ENCODE data around the gene MCTP2.
"Not testable (repeated sequence)": the region's sequence is repeated elsewhere in the genome, so short reads cannot be mapped to it uniquely, and the experiment has no call there.

The MCTP2 gene

DNA sequence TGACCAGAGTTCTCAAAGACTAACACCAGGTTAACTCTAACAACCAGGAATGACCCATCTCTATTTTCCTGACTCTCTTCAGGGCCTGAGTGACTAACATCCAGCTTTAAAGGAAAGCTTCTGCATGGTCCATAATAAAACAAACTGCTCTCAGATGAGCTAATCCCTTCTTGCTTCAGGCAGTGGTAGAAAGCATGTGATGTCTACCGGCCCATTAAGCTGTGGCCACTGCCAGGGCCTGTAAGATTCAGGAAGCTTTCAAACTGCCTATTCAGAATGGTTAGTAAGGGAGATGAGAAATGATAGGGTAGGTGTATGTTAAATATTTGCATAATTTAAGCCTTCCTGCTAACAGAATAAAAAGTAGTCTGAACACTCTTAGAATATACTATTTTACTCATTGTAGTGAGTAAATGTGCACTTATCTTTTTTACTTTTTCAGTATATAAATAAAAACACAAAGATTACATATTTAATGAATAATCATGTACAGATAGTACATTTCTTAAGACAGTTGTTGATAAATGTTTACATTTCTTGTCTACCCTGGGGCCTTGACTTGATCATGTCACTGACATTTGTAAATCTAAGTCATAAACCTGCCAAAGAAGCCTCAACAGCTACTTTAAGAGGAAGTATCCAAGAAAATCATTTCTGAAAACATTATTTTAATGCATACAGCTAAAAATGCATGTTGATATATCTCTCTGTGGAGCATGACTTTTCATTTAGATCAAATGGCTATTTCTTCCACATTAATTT, 222.0 kb downstream of the MCTP2 start:
- no peak for DNase-seq (ENCODE audit: low spot score)

- no peak for DNase-seq (ENCODE audit: low spot score)
These were observed 223.9 kb downstream of the MCTP2 start for GRCh38 chr15:94455297-94455696.

GRCh38 chr15:94456226-94456625, 224.9 kb downstream of the MCTP2 start:
- DNase-seq (ENCODE audit: low spot score): no peak

DNA sequence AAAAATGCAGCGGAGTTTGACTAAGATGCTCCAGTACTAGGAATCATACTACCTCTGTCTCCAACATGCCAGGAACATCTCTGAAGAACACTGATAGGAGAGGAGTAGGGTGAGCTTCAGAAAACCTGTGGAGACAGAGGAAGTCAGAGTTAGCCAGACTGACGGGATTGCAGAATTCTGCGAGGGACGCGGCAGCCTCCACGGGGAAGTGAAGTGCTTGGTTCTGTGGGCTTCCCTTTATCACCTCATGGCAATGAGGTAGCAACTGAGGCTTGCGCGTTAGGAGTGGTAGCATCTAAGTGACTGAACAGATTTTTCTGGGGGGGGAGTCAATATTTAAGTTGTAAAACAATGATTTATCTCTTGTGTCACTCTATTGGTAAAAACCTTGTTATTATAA, 226.3 kb downstream of the MCTP2 start:
- DNase-seq (ENCODE audit: low spot score): no peak

DNA sequence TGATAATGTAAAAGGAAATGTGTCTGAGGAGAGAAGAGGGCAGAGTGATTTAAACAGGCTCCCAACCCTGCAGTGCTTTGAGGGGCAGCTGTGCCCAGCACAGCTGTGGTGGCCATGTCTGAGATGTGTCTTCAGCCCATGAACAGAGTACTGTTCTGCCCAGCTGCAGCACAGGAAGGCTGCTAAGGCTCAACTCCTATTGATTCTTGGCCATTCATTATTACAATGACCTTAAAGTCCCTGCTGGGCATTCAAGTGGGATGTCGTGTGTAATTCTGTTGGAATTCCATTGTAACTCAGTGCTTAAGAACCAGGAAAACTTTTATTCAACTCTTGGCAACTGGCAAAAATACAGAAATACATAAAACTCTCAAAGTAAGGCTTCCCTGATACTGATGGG, 229.3 kb downstream of the MCTP2 start:
- no peak for DNase-seq (ENCODE audit: low spot score)

DNA sequence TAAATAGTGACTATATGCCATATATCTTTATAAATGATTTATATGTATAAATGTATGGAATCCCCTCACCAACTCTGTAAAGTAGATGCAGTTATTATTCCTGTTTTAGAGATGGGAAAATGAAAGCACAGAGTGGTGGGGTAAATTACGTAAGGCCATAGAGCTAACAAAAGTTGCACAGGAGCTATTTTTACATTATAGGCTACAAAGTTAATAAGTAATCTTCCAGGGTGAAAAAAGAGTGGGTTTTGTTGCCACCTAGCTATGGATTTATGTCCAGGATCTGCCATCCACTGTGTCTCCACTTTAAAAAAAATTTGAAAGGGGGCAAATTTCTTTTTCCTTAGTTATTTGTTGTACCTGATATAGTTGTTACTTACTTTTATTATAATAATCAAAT, 235.7 kb downstream of the MCTP2 start:
- peak; percentile 21 for DNase-seq (ENCODE audit: low spot score)

DNA sequence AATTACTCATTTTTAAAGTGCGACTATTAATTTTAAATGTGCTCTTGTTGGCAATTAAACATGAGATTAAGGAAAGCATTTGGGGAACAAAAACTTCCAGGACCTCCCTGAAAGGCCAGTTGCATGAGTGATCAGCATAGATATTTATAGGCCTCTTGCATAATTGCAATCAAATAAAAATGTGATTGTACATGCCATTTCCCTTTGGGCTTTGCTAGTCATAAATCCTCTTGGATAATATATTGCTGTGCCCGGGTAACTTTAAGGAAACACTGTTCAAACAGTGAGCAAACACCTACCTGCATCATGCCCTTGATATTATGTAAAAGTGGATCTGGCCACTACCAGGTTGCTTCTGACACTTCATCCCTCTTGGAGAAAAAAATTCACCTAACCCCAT, 239.1 kb downstream of the MCTP2 start:
- no peak for DNase-seq (ENCODE audit: low spot score)

GRCh38 chr15:94476686-94477085, 245.3 kb downstream of the MCTP2 start:
- no peak for DNase-seq (ENCODE audit: low spot score)

DNA sequence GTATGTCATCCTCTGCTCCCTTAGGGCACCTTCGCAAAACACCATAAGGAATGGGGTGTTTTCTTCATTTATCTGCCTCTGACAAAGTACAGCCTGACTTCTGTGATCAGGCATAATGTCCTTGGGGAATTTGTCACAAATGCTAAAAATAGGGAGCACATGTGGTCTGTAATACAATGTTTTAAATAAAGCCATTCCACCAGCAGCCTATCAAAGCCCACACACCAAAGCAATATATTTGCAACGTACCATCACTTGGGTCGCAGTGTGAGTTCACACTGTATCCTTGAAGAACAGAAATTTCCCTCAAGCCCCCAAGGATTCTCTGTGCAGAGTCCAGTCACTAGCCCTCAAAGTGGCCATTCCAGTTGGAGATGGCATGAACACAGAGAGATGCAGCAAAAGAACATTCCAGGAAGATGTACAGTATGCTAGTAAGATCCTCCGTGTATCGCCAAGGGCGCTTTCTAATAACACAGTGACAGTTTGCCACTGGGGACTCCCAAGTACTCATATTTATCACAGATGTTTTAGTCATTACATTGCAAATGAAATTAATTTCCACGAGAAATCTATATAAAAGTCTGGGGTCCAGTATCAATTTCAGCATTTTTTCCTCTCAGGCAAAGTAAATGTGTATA, 246.7 kb downstream of the MCTP2 start:
- DNase-seq (ENCODE audit: low spot score): no peak

DNA sequence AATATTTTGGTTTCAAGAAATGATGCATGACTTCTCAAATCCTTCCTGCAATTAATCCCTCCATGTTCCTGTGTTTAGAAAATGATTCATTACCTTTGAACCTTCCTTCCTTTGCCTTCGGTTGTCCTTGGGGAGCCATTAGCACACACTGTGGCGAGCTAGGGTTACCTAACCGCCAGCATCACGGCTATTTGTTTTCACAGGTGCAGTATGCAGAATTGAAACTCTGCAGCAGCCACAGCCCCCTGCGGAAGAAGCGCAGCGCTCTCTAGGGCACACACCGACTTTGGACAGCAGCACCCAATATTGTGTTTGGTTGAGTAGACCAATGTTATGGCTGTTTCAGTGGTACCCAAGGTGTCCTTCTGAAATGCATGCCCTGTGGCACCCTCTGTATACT, 247.4 kb downstream of the MCTP2 start:
- no peak for DNase-seq (ENCODE audit: low spot score)

DNA sequence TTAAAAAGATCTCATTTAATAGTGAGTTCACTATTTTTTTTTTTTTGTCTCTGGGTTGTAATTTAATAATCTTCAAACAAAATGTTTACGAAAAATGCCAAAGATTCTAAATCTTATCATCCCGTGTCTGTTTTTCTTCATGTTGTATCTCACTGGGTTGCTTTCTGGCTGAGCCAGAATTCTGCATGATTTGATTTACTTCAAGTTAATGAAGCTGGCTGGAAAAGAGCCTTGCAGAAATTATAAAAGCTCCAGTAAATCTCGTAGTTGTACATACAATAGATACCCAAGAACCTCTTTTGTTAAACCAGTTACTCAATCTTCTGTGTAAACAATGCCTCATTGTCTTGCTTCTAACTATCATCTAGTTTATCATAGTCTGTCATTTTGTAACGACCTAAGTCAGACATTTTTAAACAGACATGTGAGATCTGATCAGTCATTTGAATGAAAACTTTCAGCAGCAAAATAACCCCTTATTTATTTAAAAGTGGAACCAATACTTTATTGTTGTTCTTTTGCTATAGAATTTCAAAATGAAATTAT, 249.0 kb downstream of the MCTP2 start:
- no peak for DNase-seq (ENCODE audit: low spot score)

- DNase-seq (ENCODE audit: low spot score): no peak
These were observed 253.9 kb downstream of the MCTP2 start for GRCh38 chr15:94485148-94485719.

- no peak for DNase-seq (ENCODE audit: low spot score)
These were observed 256.3 kb downstream of the MCTP2 start for GRCh38 chr15:94487635-94488034.

DNA sequence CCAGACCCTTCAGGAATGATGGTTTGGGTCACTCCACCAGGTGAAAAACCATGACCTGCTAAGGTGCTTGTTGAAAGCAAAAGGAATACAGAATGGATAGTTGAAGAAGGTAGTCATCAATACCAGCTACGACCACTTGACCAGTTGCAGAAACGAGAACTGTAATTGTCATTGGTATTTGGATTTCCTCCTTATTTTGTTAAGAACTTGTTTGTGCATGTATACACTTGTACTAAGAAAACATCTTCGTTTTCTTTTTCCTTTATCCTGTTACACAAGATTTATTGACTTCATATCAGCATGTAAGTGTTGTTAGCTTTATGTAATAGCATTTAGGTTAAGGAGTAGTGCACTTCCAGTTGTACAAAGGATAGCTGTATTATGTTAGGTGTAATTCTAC, 261.8 kb downstream of the MCTP2 start:
- DNase-seq (ENCODE audit: low spot score): no peak

- not testable (repeated sequence) for DNase-seq (ENCODE audit: low spot score)
These were observed 262.2 kb downstream of the MCTP2 start for GRCh38 chr15:94493586-94493985.

DNA sequence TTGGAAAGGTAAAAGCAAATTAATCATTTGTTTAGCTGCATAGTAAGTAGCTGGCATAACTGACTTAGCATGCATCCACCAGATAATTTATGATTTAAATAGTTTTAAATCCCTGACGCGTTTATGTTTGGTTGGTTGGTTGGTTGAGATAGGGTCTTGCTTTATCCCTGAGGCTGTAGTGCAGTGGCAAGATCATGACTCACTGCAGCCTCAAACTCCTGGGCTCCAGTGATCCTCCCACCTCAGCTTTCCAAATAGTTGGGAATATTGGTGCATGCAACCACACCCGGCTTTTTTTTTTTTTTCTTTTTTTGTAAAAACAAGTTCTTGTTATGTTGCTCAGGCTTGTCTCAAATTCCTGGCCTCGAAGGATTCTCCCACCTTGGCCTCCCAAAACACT, 263.4 kb downstream of the MCTP2 start:
- no peak for DNase-seq (ENCODE audit: low spot score)

DNA sequence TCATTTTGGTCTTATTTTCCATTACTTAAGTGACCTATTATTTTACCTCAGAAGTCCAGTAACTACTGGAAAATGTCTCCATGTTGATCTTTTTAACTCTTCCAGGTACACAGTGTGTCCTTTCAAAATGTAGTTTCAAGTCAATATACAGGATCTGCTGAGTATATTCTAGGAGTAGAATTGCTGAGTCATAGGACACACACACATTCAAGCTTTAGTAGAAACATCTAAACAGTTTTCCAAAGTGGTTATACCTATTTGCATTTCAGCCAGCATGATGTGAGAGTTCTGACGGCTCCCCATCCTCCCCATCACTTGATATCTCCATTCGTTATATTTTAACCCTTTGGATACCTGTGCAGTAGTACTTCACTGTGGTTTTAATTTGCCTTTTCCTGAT, 271.9 kb downstream of the MCTP2 start:
- DNase-seq (ENCODE audit: low spot score): no peak

DNA sequence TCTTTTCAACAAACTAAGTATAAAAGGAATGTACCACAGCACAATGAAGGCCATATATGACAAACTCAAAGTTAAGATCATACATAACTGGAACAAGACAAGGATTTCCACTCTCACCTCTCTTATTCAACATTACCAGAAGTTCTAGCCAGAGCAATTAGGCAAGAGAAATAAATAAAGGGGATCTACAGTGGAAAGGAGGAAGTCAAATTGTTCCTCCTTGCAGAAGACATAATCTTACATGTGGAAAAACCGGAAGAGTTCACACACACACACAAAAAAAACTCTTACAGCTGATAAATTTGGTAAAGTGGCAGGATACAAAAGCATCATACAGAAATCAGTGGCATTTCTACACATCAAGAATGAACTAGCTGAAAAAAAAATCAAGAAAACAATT, 277.9 kb downstream of the MCTP2 start:
- no peak for DNase-seq (ENCODE audit: low spot score)

DNA sequence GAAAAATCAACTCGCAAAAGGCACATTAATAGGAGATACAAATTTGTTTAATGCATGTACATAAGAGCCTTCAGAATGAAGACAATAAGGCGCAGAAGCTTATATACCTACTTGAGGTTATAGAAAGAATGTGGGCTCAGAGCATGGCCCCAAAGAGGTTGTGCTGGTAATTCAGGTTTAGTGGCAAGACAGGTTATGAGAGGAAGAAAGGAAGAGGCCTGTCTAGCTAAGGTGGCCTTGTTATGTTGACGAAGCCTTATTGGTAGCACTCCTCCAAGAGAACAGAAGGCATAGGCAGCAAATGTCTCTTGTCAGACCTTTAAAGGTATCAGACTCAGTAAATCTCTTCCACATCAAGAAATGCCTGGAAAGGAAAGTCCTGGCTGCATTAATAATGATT, 290.8 kb downstream of the MCTP2 start:
- DNase-seq (ENCODE audit: low spot score): no peak

DNA sequence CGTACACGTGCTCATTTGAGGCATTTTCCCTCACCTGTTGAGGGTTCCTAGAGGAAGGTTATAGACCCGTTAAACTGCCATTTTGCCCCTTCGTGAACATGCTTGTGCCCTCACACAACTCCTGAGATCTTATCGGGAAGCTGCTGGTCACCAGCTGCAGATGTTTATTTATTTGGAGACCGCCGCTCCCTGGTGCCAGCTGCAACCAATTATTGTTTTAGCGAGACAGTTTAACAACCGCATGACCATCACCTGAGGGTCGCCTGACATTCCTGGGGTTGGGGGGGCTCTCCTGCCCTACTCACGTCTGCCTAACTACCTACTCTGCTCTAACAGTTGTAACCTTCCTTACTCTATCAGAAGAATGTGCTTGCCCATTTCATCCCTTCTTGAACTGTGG, 292.5 kb downstream of the MCTP2 start:
- DNase-seq (ENCODE audit: low spot score): no peak

DNA sequence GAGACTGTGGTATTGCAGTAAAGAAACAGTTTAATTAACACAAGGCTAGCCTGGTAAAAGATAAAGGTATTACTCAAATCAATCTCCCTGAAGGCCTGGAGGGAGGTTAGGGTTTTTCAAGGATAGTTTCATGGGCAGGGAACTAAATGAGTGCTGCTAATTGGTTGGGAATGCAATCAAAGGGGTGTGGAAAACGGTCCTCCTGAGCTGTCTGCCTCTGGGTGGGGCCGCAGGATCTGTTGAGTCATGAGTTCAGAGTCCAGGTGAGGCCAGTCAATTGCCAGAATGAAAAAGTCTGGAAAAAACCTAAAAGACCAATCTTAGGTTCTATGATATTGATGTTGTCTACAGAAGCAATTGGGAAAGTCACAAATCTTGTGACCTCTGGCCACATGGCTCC, 293.2 kb downstream of the MCTP2 start:
- DNase-seq (ENCODE audit: low spot score): peak; percentile 71

GRCh38 chr15:94526071-94526689, 294.8 kb downstream of the MCTP2 start:
- no peak for DNase-seq (ENCODE audit: low spot score)

GRCh38 chr15:94532226-94532625, 300.9 kb downstream of the MCTP2 start:
- no peak for DNase-seq (ENCODE audit: low spot score)
